ENCODE measurements around the gene ULBP3. TPM values are rescaled to one million over a fixed set of nuclear protein-coding genes. Genes with fewer than 3 reads are reported as not detected.

ULBP3 gene
- total RNA-seq, 5 donors from 2014 or later (not counting 1 experiment from before 2014, with no cell fraction given) = 0.35 to 1.3 (median 0.79) TPM

- Mint-ChIP-seq H3K4me3 (no peak overlapping the region), H3K27ac (no peak overlapping the region), H3K36me3 (no peaks in the 10 kb centered on the region), H3K27me3 (peaks cover 53 to 60% of the 10 kb centered on the region in 2 donors), H3K9me3 (no peaks in the 10 kb centered on the region), H3K4me1 (peaks cover 10 to 13% (median 12%) of the 10 kb centered on the region in 3 donors)
- ChIA-PET POLR2A (no interaction called here), CTCF (no interaction called here)
- WGBS (ENCODE audit: insufficient coverage) = 83% methylated on average over 1 of the region's 6 CpGs
- no peak overlapping the region for H3K27ac ChIP-seq (ENCODE audit: low read length)
- peaks cover 0 to 12% of the 10 kb centered on the region in 2 experiments for H3K4me1 ChIP-seq (ENCODE audit: control insufficient read depth in 1 of 2, extremely low read depth in 1 of 2, insufficient read depth in 2 of 2, low read length in 2 of 2)
- no peak for ATAC-seq (replicated peaks in 1 of 4)
- no peaks in the 10 kb centered on the region for H3K9me3 ChIP-seq
- no peak for DNase-seq
- no peaks in the 10 kb centered on the region for H3K36me3 ChIP-seq (ENCODE audit: control insufficient read depth in 2 of 2, extremely low read depth in 1 of 2, insufficient read depth in 1 of 2, low read length in 1 of 2)
- no peak overlapping the region for H3K4me3 ChIP-seq (ENCODE audit: control insufficient read depth in 1 of 2, extremely low read depth in 1 of 2, low read length in 1 of 2)
- peaks cover 13 to 54% of the 10 kb centered on the region in 2 experiments for H3K27me3 ChIP-seq (replicated peaks in 1 of 2; ENCODE audit: control insufficient read depth in 2 of 2, extremely low read depth in 1 of 2, insufficient read depth in 2 of 2, low read length in 1 of 2)
Measured at GRCh38 chr6:150033207-150033771, 35.6 kb downstream of the ULBP3 start.

DNA sequence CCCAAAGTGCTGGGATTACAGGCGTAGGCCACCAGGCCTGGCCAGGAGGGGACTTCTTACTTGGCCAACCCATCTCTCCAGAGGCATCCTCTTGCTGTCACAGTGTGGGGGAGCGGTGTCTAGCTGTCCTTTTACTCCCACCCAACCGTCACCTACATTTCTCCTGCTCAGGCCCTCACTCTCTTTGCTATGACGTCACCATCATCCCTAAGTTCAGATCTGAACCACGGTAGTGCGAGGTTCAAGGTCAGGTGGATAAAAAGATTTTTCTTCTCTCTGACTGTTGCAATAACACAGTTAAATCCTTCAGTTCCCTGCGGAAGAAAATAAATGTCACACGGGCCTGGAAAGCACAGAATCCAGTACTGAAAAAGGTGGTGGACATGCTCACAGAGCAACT, 36.3 kb downstream of the ULBP3 start:
- H3K4me1 ChIP-seq (ENCODE audit: control insufficient read depth in 1 of 2, extremely low read depth in 1 of 2, insufficient read depth in 2 of 2, low read length in 2 of 2) = peaks cover 0 to 5% of the 10 kb centered on the region in 2 experiments
- DNase-seq (peak in 1 of 35 experiments; percentile 2), ATAC-seq (replicated peaks in 1 of 4) (no peak)
- H3K4me1 Mint-ChIP-seq = peaks cover 9 to 12% (median 10%) of the 10 kb centered on the region in 3 donors
- no peak overlapping the region for H3K4me3 Mint-ChIP-seq
- WGBS (ENCODE audit: insufficient coverage) = 91% methylated on average over 3 of the region's 8 CpGs
- no peaks in the 10 kb centered on the region for H3K36me3 ChIP-seq (ENCODE audit: control insufficient read depth in 2 of 2, extremely low read depth in 1 of 2, insufficient read depth in 1 of 2, low read length in 1 of 2)
- H3K36me3 Mint-ChIP-seq = no peaks in the 10 kb centered on the region
- H3K27ac Mint-ChIP-seq = no peak overlapping the region
- ChIA-PET CTCF (no interaction called here), POLR2A (no interaction called here)
- peaks cover 56 to 63% of the 10 kb centered on the region in 2 donors for H3K27me3 Mint-ChIP-seq
- H3K27me3 ChIP-seq (replicated peaks in 1 of 2; ENCODE audit: control insufficient read depth in 2 of 2, extremely low read depth in 1 of 2, insufficient read depth in 2 of 2, low read length in 1 of 2) = peaks cover 16 to 54% of the 10 kb centered on the region in 2 experiments
- no peak overlapping the region for H3K4me3 ChIP-seq (ENCODE audit: control insufficient read depth in 1 of 2, extremely low read depth in 1 of 2, low read length in 1 of 2)
- H3K9me3 ChIP-seq = no peaks in the 10 kb centered on the region
- H3K27ac ChIP-seq (ENCODE audit: low read length) = no peak overlapping the region
- no peaks in the 10 kb centered on the region for H3K9me3 Mint-ChIP-seq

GRCh38 chr6:150030611-150031010, 38.3 kb downstream of the ULBP3 start:
- Mint-ChIP-seq H3K4me1 (peaks cover 3 to 10% (median 5%) of the 10 kb centered on the region in 3 donors), H3K36me3 (no peaks in the 10 kb centered on the region), H3K4me3 (no peak overlapping the region), H3K27me3 (peaks cover 53 to 64% of the 10 kb centered on the region in 2 donors), H3K27ac (no peak overlapping the region), H3K9me3 (no peaks in the 10 kb centered on the region)
- no peak overlapping the region for H3K4me3 ChIP-seq (ENCODE audit: control insufficient read depth in 1 of 2, extremely low read depth in 1 of 2, low read length in 1 of 2)
- no peaks in the 10 kb centered on the region for H3K9me3 ChIP-seq
- no CpG with 5 or more reads among the region's 3 CpGs for WGBS (ENCODE audit: insufficient coverage)
- peaks cover 10 to 58% of the 10 kb centered on the region in 2 experiments for H3K27me3 ChIP-seq (replicated peaks in 1 of 2; ENCODE audit: control insufficient read depth in 2 of 2, extremely low read depth in 1 of 2, insufficient read depth in 2 of 2, low read length in 1 of 2)
- DNase-seq = peak in 1 of 35 experiments; percentile 2
- POLR2A ChIA-PET = no interaction called here
- CTCF ChIA-PET = interaction anchor here in 1 of 2 donors (0.6 kb wide), 1 partner anchor 44 kb away, joined by 3 read pairs; no protein-coding TSS in a partner anchor
- no peak for ATAC-seq (replicated peaks in 1 of 4)
- H3K36me3 ChIP-seq (ENCODE audit: control insufficient read depth in 2 of 2, extremely low read depth in 1 of 2, insufficient read depth in 1 of 2, low read length in 1 of 2) = no peaks in the 10 kb centered on the region
- no peak overlapping the region for H3K27ac ChIP-seq (ENCODE audit: low read length)
- H3K4me1 ChIP-seq (ENCODE audit: control insufficient read depth in 1 of 2, extremely low read depth in 1 of 2, insufficient read depth in 2 of 2, low read length in 2 of 2) = peaks cover 0 to 5% of the 10 kb centered on the region in 2 experiments

DNA sequence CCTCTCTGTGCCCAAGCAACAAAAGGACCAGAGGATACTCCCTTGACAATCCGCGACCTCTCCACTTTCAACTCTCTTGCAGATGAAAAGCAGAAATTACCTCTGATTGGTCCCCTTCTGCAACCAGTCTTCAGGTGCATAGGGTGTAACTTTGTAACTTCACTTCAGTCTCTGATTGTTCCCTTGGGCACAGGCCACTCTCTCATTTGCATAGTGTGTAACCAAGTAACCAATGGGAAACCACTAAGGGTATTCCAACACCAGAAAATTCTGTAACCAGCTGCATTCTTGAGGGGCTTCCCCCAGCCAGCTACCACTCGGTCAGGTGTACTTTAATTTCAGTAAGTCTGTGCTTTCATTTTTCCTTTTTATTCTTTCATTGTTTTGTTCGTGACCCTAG, 39.2 kb downstream of the ULBP3 start:
- Histone ChIP-seq H3K9me3 (no peaks in the 10 kb centered on the region), H3K4me3 (ENCODE audit: control insufficient read depth in 1 of 2, extremely low read depth in 1 of 2, low read length in 1 of 2) (no peak overlapping the region), H3K36me3 (ENCODE audit: control insufficient read depth in 2 of 2, extremely low read depth in 1 of 2, insufficient read depth in 1 of 2, low read length in 1 of 2) (no peaks in the 10 kb centered on the region), H3K4me1 (ENCODE audit: control insufficient read depth in 1 of 2, extremely low read depth in 1 of 2, insufficient read depth in 2 of 2, low read length in 2 of 2) (peaks cover 0 to 12% of the 10 kb centered on the region in 2 experiments), H3K27ac (ENCODE audit: low read length) (no peak overlapping the region), H3K27me3 (replicated peaks in 1 of 2; ENCODE audit: control insufficient read depth in 2 of 2, extremely low read depth in 1 of 2, insufficient read depth in 2 of 2, low read length in 1 of 2) (peaks cover 10 to 58% of the 10 kb centered on the region in 2 experiments)
- ChIA-PET POLR2A (no interaction called here), CTCF (no interaction called here)
- H3K4me1 Mint-ChIP-seq = peaks cover 9 to 16% (median 10%) of the 10 kb centered on the region in 3 donors
- 92% methylated on average over 2 of the region's 4 CpGs for WGBS (ENCODE audit: insufficient coverage)
- H3K27me3 Mint-ChIP-seq = peaks cover 57 to 63% of the 10 kb centered on the region in 2 donors
- ATAC-seq (replicated peaks in 1 of 4) (peak in 1 of 4 experiments; percentile 26), DNase-seq (peak in 1 of 35 experiments; percentile 0)
- H3K4me3 Mint-ChIP-seq = no peak overlapping the region
- no peaks in the 10 kb centered on the region for H3K9me3 Mint-ChIP-seq
- no peaks in the 10 kb centered on the region for H3K36me3 Mint-ChIP-seq
- no peak overlapping the region for H3K27ac Mint-ChIP-seq

DNA sequence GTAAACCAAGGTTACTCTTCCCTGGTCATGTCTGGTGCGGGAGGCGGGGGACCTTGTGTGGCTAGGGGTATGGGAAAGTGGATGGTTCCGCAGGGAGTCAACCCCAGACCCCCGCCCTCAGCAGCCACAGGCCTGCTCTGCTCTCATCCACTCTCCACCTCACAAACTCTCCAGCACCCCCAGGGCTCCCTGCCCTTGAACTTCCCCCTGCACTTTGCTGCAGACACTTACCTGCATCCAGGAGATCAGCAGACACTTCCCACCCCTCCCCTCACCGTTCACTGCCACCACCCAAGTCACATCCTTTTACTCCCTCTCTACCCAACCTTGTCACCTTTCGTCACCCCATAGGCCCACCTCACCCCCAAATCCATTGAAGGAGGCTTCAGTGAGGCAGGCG, 39.6 kb downstream of the ULBP3 start:
- 83% methylated on average over 1 of the region's 7 CpGs for WGBS (ENCODE audit: insufficient coverage)
- peaks cover 58 to 63% of the 10 kb centered on the region in 2 donors for H3K27me3 Mint-ChIP-seq
- CTCF ChIA-PET = no interaction called here
- no peaks in the 10 kb centered on the region for H3K9me3 ChIP-seq
- no peak overlapping the region for H3K4me3 Mint-ChIP-seq
- H3K4me1 Mint-ChIP-seq = peaks cover 9 to 16% (median 10%) of the 10 kb centered on the region in 3 donors
- H3K4me3 ChIP-seq (ENCODE audit: control insufficient read depth in 1 of 2, extremely low read depth in 1 of 2, low read length in 1 of 2) = no peak overlapping the region
- H3K27ac Mint-ChIP-seq = no peak overlapping the region
- DNase-seq (peak in 1 of 35 experiments; percentile 14), ATAC-seq (replicated peaks in 1 of 4) (no peak)
- H3K4me1 ChIP-seq (ENCODE audit: control insufficient read depth in 1 of 2, extremely low read depth in 1 of 2, insufficient read depth in 2 of 2, low read length in 2 of 2) = peaks cover 0 to 12% of the 10 kb centered on the region in 2 experiments
- no peaks in the 10 kb centered on the region for H3K36me3 ChIP-seq (ENCODE audit: control insufficient read depth in 2 of 2, extremely low read depth in 1 of 2, insufficient read depth in 1 of 2, low read length in 1 of 2)
- no peaks in the 10 kb centered on the region for H3K36me3 Mint-ChIP-seq
- peaks cover 10 to 61% of the 10 kb centered on the region in 2 experiments for H3K27me3 ChIP-seq (replicated peaks in 1 of 2; ENCODE audit: control insufficient read depth in 2 of 2, extremely low read depth in 1 of 2, insufficient read depth in 2 of 2, low read length in 1 of 2)
- POLR2A ChIA-PET = no interaction called here
- no peaks in the 10 kb centered on the region for H3K9me3 Mint-ChIP-seq
- no peak overlapping the region for H3K27ac ChIP-seq (ENCODE audit: low read length)

DNA sequence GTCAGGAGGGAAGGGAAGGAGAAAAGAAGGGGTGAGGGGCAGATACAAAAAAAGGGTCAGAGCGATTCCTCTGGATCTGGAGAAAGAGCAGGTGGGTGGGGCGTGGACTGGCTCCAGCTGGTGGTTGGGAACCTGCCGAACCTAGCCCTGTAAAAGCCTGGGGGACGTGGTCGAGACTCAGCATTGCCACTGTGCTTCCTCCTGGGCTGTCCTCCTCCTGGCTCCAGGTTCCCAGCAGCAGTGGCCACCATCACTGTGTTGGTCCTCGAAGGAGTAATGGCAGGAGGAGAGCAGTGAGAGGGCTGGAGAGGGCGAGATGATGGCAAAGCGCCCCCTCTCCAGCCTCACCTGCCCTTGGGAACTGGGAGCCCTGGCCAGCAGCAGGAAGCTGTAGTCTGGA, 40.1 kb downstream of the ULBP3 start:
- WGBS (ENCODE audit: insufficient coverage) = 67% methylated on average over 8 of the region's 8 CpGs
- H3K9me3 ChIP-seq = no peaks in the 10 kb centered on the region
- Mint-ChIP-seq H3K27ac (no peak overlapping the region), H3K4me3 (no peak overlapping the region), H3K9me3 (no peaks in the 10 kb centered on the region), H3K4me1 (peaks cover 9 to 16% (median 10%) of the 10 kb centered on the region in 3 donors), H3K36me3 (no peaks in the 10 kb centered on the region), H3K27me3 (peaks cover 56 to 62% of the 10 kb centered on the region in 2 donors)
- peaks cover 10 to 63% of the 10 kb centered on the region in 2 experiments for H3K27me3 ChIP-seq (replicated peaks in 1 of 2; ENCODE audit: control insufficient read depth in 2 of 2, extremely low read depth in 1 of 2, insufficient read depth in 2 of 2, low read length in 1 of 2)
- no peaks in the 10 kb centered on the region for H3K36me3 ChIP-seq (ENCODE audit: control insufficient read depth in 2 of 2, extremely low read depth in 1 of 2, insufficient read depth in 1 of 2, low read length in 1 of 2)
- ATAC-seq (replicated peaks in 1 of 4) (no peak), DNase-seq (peak in 1 of 35 experiments; percentile 22)
- peaks cover 0 to 12% of the 10 kb centered on the region in 2 experiments for H3K4me1 ChIP-seq (ENCODE audit: control insufficient read depth in 1 of 2, extremely low read depth in 1 of 2, insufficient read depth in 2 of 2, low read length in 2 of 2)
- CTCF ChIA-PET = no interaction called here
- POLR2A ChIA-PET = no interaction called here
- H3K27ac ChIP-seq (ENCODE audit: low read length) = no peak overlapping the region
- H3K4me3 ChIP-seq (ENCODE audit: control insufficient read depth in 1 of 2, extremely low read depth in 1 of 2, low read length in 1 of 2) = no peak overlapping the region
